ENCODE measurements around the gene SAMD4B.

The SAMD4B gene

GRCh38 chr19:39352381-39353255 is 10.4 kb downstream of the SAMD4B start:
- Histone ChIP-seq H3K4me3 (ENCODE audit: low read depth, low read length) (no peak overlapping the region), H3K27ac (ENCODE audit: low read depth, low read length) (no peak overlapping the region), H3K9ac (ENCODE audit: low read length) (no peak overlapping the region), H3K9me3 (ENCODE audit: control insufficient read depth, insufficient read depth, low read depth, low read length) (no peaks in the 10 kb centered on the region), H3K4me1 (ENCODE audit: control insufficient read depth, insufficient read depth, low read length) (no peaks in the 10 kb centered on the region), H3K36me3 (ENCODE audit: control insufficient read depth, insufficient read depth, low read length) (peaks cover 87% of the 10 kb centered on the region), H3K27me3 (ENCODE audit: control insufficient read depth, insufficient read depth, low read length) (no peaks in the 10 kb centered on the region)

GRCh38 chr19:39355253-39355652 is 13.0 kb downstream of the SAMD4B start:
- no peaks in the 10 kb centered on the region for H3K4me1 ChIP-seq (ENCODE audit: control insufficient read depth, insufficient read depth, low read length)
- H3K36me3 ChIP-seq (ENCODE audit: control insufficient read depth, insufficient read depth, low read length) = peaks cover 85% of the 10 kb centered on the region
- H3K9ac ChIP-seq (ENCODE audit: low read length) = no peak overlapping the region
- H3K27ac ChIP-seq (ENCODE audit: low read depth, low read length) = no peak overlapping the region
- H3K27me3 ChIP-seq (ENCODE audit: control insufficient read depth, insufficient read depth, low read length) = no peaks in the 10 kb centered on the region
- H3K9me3 ChIP-seq (ENCODE audit: control insufficient read depth, insufficient read depth, low read depth, low read length) = no peaks in the 10 kb centered on the region
- H3K4me3 ChIP-seq (ENCODE audit: low read depth, low read length) = no peak overlapping the region

GRCh38 chr19:39356073-39356472 is 13.9 kb downstream of the SAMD4B start:
- H3K36me3 ChIP-seq (ENCODE audit: control insufficient read depth, insufficient read depth, low read length) = peaks cover 90% of the 10 kb centered on the region

GRCh38 chr19:39356647-39357046 is 14.4 kb downstream of the SAMD4B start:
- H3K36me3 ChIP-seq (ENCODE audit: control insufficient read depth, insufficient read depth, low read length) = peaks cover 84% of the 10 kb centered on the region
- H3K27me3 ChIP-seq (ENCODE audit: control insufficient read depth, insufficient read depth, low read length) = no peaks in the 10 kb centered on the region
- no peaks in the 10 kb centered on the region for H3K9me3 ChIP-seq (ENCODE audit: control insufficient read depth, insufficient read depth, low read depth, low read length)
- no peak overlapping the region for H3K9ac ChIP-seq (ENCODE audit: low read length)
- H3K4me3 ChIP-seq (ENCODE audit: low read depth, low read length) = no peak overlapping the region
- H3K27ac ChIP-seq (ENCODE audit: low read depth, low read length) = no peak overlapping the region
- no peaks in the 10 kb centered on the region for H3K4me1 ChIP-seq (ENCODE audit: control insufficient read depth, insufficient read depth, low read length)

More at GRCh38 chr19:39356073-39356472, 13.9 kb downstream of the SAMD4B start:
- Histone ChIP-seq H3K27me3 (ENCODE audit: control insufficient read depth, insufficient read depth, low read length) (no peaks in the 10 kb centered on the region), H3K4me3 (ENCODE audit: low read depth, low read length) (no peak overlapping the region), H3K9me3 (ENCODE audit: control insufficient read depth, insufficient read depth, low read depth, low read length) (no peaks in the 10 kb centered on the region), H3K4me1 (ENCODE audit: control insufficient read depth, insufficient read depth, low read length) (no peaks in the 10 kb centered on the region), H3K27ac (ENCODE audit: low read depth, low read length) (no peak overlapping the region), H3K9ac (ENCODE audit: low read length) (no peak overlapping the region)

- peaks cover 89% of the 10 kb centered on the region for H3K36me3 ChIP-seq (ENCODE audit: control insufficient read depth, insufficient read depth, low read length)
- no peaks in the 10 kb centered on the region for H3K4me1 ChIP-seq (ENCODE audit: control insufficient read depth, insufficient read depth, low read length)
- no peak overlapping the region for H3K27ac ChIP-seq (ENCODE audit: low read depth, low read length)
Measured at GRCh38 chr19:39359026-39359425, 16.8 kb downstream of the SAMD4B start.

GRCh38 chr19:39360599-39360998 is 18.4 kb downstream of the SAMD4B start:
- H3K27ac ChIP-seq (ENCODE audit: low read depth, low read length) = no peak overlapping the region
- no peaks in the 10 kb centered on the region for H3K4me1 ChIP-seq (ENCODE audit: control insufficient read depth, insufficient read depth, low read length)
- H3K9me3 ChIP-seq (ENCODE audit: control insufficient read depth, insufficient read depth, low read depth, low read length) = no peaks in the 10 kb centered on the region
- H3K36me3 ChIP-seq (ENCODE audit: control insufficient read depth, insufficient read depth, low read length) = peaks cover 85% of the 10 kb centered on the region
- H3K27me3 ChIP-seq (ENCODE audit: control insufficient read depth, insufficient read depth, low read length) = no peaks in the 10 kb centered on the region
- no peak overlapping the region for H3K4me3 ChIP-seq (ENCODE audit: low read depth, low read length)
- H3K9ac ChIP-seq (ENCODE audit: low read length) = no peak overlapping the region

More at GRCh38 chr19:39359026-39359425, 16.8 kb downstream of the SAMD4B start:
- Histone ChIP-seq H3K9ac (ENCODE audit: low read length) (no peak overlapping the region), H3K27me3 (ENCODE audit: control insufficient read depth, insufficient read depth, low read length) (no peaks in the 10 kb centered on the region), H3K4me3 (ENCODE audit: low read depth, low read length) (no peak overlapping the region), H3K9me3 (ENCODE audit: control insufficient read depth, insufficient read depth, low read depth, low read length) (no peaks in the 10 kb centered on the region)

GRCh38 chr19:39362682-39363657 is 20.7 kb downstream of the SAMD4B start:
- no peaks in the 10 kb centered on the region for H3K4me1 ChIP-seq (ENCODE audit: control insufficient read depth, insufficient read depth, low read length)
- H3K9ac ChIP-seq (ENCODE audit: low read length) = no peak overlapping the region
- H3K4me3 ChIP-seq (ENCODE audit: low read depth, low read length) = no peak overlapping the region
- H3K27ac ChIP-seq (ENCODE audit: low read depth, low read length) = no peak overlapping the region
- H3K9me3 ChIP-seq (ENCODE audit: control insufficient read depth, insufficient read depth, low read depth, low read length) = no peaks in the 10 kb centered on the region
- peaks cover 75% of the 10 kb centered on the region for H3K36me3 ChIP-seq (ENCODE audit: control insufficient read depth, insufficient read depth, low read length)
- H3K27me3 ChIP-seq (ENCODE audit: control insufficient read depth, insufficient read depth, low read length) = no peaks in the 10 kb centered on the region

- no peak overlapping the region for H3K27ac ChIP-seq (ENCODE audit: low read depth, low read length)
- H3K4me3 ChIP-seq (ENCODE audit: low read depth, low read length) = no peak overlapping the region
- H3K27me3 ChIP-seq (ENCODE audit: control insufficient read depth, insufficient read depth, low read length) = no peaks in the 10 kb centered on the region
- no peaks in the 10 kb centered on the region for H3K4me1 ChIP-seq (ENCODE audit: control insufficient read depth, insufficient read depth, low read length)
- H3K9me3 ChIP-seq (ENCODE audit: control insufficient read depth, insufficient read depth, low read depth, low read length) = no peaks in the 10 kb centered on the region
- H3K36me3 ChIP-seq (ENCODE audit: control insufficient read depth, insufficient read depth, low read length) = peaks cover 75% of the 10 kb centered on the region
- no peak overlapping the region for H3K9ac ChIP-seq (ENCODE audit: low read length)
Measured at GRCh38 chr19:39363901-39364457, 21.8 kb downstream of the SAMD4B start.

GRCh38 chr19:39365531-39365930 is 23.3 kb downstream of the SAMD4B start:
- H3K36me3 ChIP-seq (ENCODE audit: control insufficient read depth, insufficient read depth, low read length) = peaks cover 77% of the 10 kb centered on the region
- no peaks in the 10 kb centered on the region for H3K4me1 ChIP-seq (ENCODE audit: control insufficient read depth, insufficient read depth, low read length)
- H3K27ac ChIP-seq (ENCODE audit: low read depth, low read length) = no peak overlapping the region
- H3K27me3 ChIP-seq (ENCODE audit: control insufficient read depth, insufficient read depth, low read length) = no peaks in the 10 kb centered on the region
- H3K4me3 ChIP-seq (ENCODE audit: low read depth, low read length) = no peak overlapping the region
- H3K9me3 ChIP-seq (ENCODE audit: control insufficient read depth, insufficient read depth, low read depth, low read length) = no peaks in the 10 kb centered on the region
- no peak overlapping the region for H3K9ac ChIP-seq (ENCODE audit: low read length)

- H3K36me3 ChIP-seq (ENCODE audit: control insufficient read depth, insufficient read depth, low read length) = peaks cover 78% of the 10 kb centered on the region
- H3K27me3 ChIP-seq (ENCODE audit: control insufficient read depth, insufficient read depth, low read length) = no peaks in the 10 kb centered on the region
- no peaks in the 10 kb centered on the region for H3K4me1 ChIP-seq (ENCODE audit: control insufficient read depth, insufficient read depth, low read length)
- no peak overlapping the region for H3K27ac ChIP-seq (ENCODE audit: low read depth, low read length)
- H3K9ac ChIP-seq (ENCODE audit: low read length) = no peak overlapping the region
- no peaks in the 10 kb centered on the region for H3K9me3 ChIP-seq (ENCODE audit: control insufficient read depth, insufficient read depth, low read depth, low read length)
- H3K4me3 ChIP-seq (ENCODE audit: low read depth, low read length) = no peak overlapping the region
Measured at GRCh38 chr19:39369200-39369599, 27.0 kb downstream of the SAMD4B start.
